HT-29 (cell line): ENCODE data around the gene IFNW1. TPM values are rescaled to one million over a fixed set of nuclear protein-coding genes. Genes with fewer than 3 reads are reported as not detected.
A peak's percentile ranks its signal among the peaks of the same experiment; 100 is the strongest.
"Not testable (repeated sequence)": the region's sequence is repeated elsewhere in the genome, so short reads cannot be mapped to it uniquely, and the experiment has no call there.

Experiments used
- DNase-seq: peaks from one replicate; pipeline ENCODE4 v3.0.0-alpha.2; 2015; ENCODE audit warnings: low spot score
- total RNA-seq: library from RNA; depleted of rRNA; stranded (reverse); fragments of >200 nt; shearing (Covaris generic); gene quantifications from 2 replicates; pipeline ENCODE4 v1.2.3, GENCODE V29; 2014; rRNA removed

Gene IFNW1
- total RNA-seq, result not detected in 2 replicates

GRCh38 chr9:21141427-21141882 is at the start of gene IFNW1:
Gene IFNW1 (minus strand): TSS chr9:21141832. CDS start chr9:21141570, 262 bp downstream.
- DNase-seq, result peak; percentile 6

- not testable (repeated sequence) for DNase-seq
Measured at GRCh38 chr9:21187487-21187886, 45.9 kb upstream of the IFNW1 start, which contains the start of gene IFNA4. Gene IFNA4 (minus strand): TSS chr9:21187587. CDS start chr9:21187531, 56 bp downstream.

GRCh38 chr9:21182810-21183736 is 41.4 kb upstream of the IFNW1 start:
- DNase-seq, result peak; percentile 34

GRCh38 chr9:21174671-21175070 is 33.0 kb upstream of the IFNW1 start:
- DNase-seq, result no peak

- DNase-seq, result no peak
Measured at GRCh38 chr9:21172156-21172555, 30.5 kb upstream of the IFNW1 start.

- DNase-seq, result no peak
Measured at GRCh38 chr9:21171351-21171750, 29.7 kb upstream of the IFNW1 start.

- DNase-seq, result not testable (repeated sequence)
Measured at GRCh38 chr9:21166560-21166959, 24.9 kb upstream of the IFNW1 start, which contains the start of gene IFNA21. Gene IFNA21 (minus strand): TSS chr9:21166660. CDS start chr9:21166612, 48 bp downstream.

GRCh38 chr9:21165516-21165915 is 23.9 kb upstream of the IFNW1 start:
- no peak for DNase-seq

GRCh38 chr9:21160178-21160577 is 18.5 kb upstream of the IFNW1 start:
- DNase-seq, result no peak

- DNase-seq, result no peak
Measured at GRCh38 chr9:21155501-21155900, 13.9 kb upstream of the IFNW1 start.

GRCh38 chr9:21154018-21154608 is 12.5 kb upstream of the IFNW1 start:
- DNase-seq, result peak; percentile 15

GRCh38 chr9:21153336-21154017 is 11.8 kb upstream of the IFNW1 start:
- no peak for DNase-seq

GRCh38 chr9:21144603-21145002 is 3.0 kb upstream of the IFNW1 start:
- no peak for DNase-seq

- no peak for DNase-seq
Measured at GRCh38 chr9:21137020-21137419, 4.6 kb downstream of the IFNW1 start.

- DNase-seq, result no peak
Measured at GRCh38 chr9:21135736-21136135, 5.9 kb downstream of the IFNW1 start.

- DNase-seq, result not testable (repeated sequence)
Measured at GRCh38 chr9:21128186-21128585, 13.4 kb downstream of the IFNW1 start.

GRCh38 chr9:21121595-21122251 is 19.9 kb downstream of the IFNW1 start:
- no peak for DNase-seq

GRCh38 chr9:21121079-21121478 is 20.6 kb downstream of the IFNW1 start:
- no peak for DNase-seq

GRCh38 chr9:21119093-21119770 is 22.4 kb downstream of the IFNW1 start:
- no peak for DNase-seq

- DNase-seq, result no peak
Measured at GRCh38 chr9:21114311-21114710, 27.3 kb downstream of the IFNW1 start.
